RPMI8226 (cell line): ENCODE measurements around the gene ENTR1.
"Not testable (repeated sequence)": the region's sequence is repeated elsewhere in the genome, so short reads cannot be mapped to it uniquely, and the experiment has no call there.

Experiments used
- DNase-seq: peaks from one replicate; pipeline ENCODE4 v3.0.0-alpha.2; 2015

The ENTR1 gene

GRCh38 chr9:136437839-136438547 is 27.6 kb upstream of the ENTR1 start:
- DNase-seq, result no peak

GRCh38 chr9:136437430-136437829 is 27.0 kb upstream of the ENTR1 start:
- peak; percentile 21 for DNase-seq

GRCh38 chr9:136436055-136436634 is 25.7 kb upstream of the ENTR1 start:
- DNase-seq, result no peak

- DNase-seq, result no peak
These were observed 24.3 kb upstream of the ENTR1 start for GRCh38 chr9:136434580-136435169.

- DNase-seq, result no peak
These were observed 23.6 kb upstream of the ENTR1 start for GRCh38 chr9:136433849-136434579.

GRCh38 chr9:136433043-136433715 is 22.8 kb upstream of the ENTR1 start:
- no peak for DNase-seq

- no peak for DNase-seq
These were observed 22.2 kb upstream of the ENTR1 start for GRCh38 chr9:136432591-136432990.

- no peak for DNase-seq
These were observed 21.5 kb upstream of the ENTR1 start for GRCh38 chr9:136431782-136432350.

GRCh38 chr9:136430588-136431234 is 20.3 kb upstream of the ENTR1 start:
- no peak for DNase-seq

- DNase-seq, result no peak
These were observed 19.5 kb upstream of the ENTR1 start for GRCh38 chr9:136429683-136430491.

GRCh38 chr9:136429075-136429628 is 18.7 kb upstream of the ENTR1 start:
- no peak for DNase-seq

GRCh38 chr9:136426787-136427186 is 16.4 kb upstream of the ENTR1 start:
- no peak for DNase-seq

GRCh38 chr9:136425367-136425766 is 15.0 kb upstream of the ENTR1 start:
- not testable (repeated sequence) for DNase-seq

GRCh38 chr9:136424750-136425362 is 14.4 kb upstream of the ENTR1 start:
- DNase-seq, result no peak

- DNase-seq, result no peak
These were observed 13.2 kb upstream of the ENTR1 start for GRCh38 chr9:136423432-136424146.

GRCh38 chr9:136422876-136423275 is 12.5 kb upstream of the ENTR1 start:
- no peak for DNase-seq

GRCh38 chr9:136421791-136422190 is 11.4 kb upstream of the ENTR1 start:
- no peak for DNase-seq

- DNase-seq, result no peak
These were observed 8.6 kb upstream of the ENTR1 start for GRCh38 chr9:136419092-136419420.

- DNase-seq, result no peak
These were observed 8.0 kb upstream of the ENTR1 start for GRCh38 chr9:136418182-136419091.
